ENCODE results near the gene DOHH.

DNA sequence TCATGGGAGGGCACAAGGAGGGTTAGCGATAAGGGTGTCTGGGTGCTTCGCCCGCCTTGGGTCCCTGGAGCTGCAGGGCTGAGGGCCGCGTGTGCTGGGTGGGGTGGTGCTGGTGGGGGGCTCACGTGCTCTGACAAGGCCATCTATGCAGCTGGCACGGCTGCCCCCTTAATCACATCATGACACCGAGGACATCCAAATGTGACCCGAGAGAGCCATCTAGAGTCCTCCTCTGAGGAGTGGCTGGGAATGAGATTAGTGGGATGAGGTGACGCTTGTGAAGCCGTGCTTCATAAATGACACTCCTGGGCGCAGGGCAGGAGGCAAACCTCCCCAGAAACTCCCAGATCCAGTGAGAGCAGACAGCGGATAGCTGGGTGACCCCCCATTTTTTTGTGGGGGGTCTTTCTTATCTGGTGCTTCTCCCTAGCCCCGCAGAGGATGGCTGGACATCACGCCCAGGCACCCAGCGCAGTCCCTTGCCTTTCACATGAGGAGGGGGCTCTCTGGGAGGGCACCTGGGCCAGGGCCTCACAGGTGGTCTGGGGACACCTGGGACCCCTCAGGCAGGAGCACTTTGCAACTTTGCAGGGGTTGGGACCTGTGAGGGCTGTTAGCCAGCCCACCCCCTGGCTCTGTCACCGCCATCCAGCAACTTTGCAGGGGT, 12.2 kb upstream of the DOHH start:
- TF ChIP-seq, protein P1, sequence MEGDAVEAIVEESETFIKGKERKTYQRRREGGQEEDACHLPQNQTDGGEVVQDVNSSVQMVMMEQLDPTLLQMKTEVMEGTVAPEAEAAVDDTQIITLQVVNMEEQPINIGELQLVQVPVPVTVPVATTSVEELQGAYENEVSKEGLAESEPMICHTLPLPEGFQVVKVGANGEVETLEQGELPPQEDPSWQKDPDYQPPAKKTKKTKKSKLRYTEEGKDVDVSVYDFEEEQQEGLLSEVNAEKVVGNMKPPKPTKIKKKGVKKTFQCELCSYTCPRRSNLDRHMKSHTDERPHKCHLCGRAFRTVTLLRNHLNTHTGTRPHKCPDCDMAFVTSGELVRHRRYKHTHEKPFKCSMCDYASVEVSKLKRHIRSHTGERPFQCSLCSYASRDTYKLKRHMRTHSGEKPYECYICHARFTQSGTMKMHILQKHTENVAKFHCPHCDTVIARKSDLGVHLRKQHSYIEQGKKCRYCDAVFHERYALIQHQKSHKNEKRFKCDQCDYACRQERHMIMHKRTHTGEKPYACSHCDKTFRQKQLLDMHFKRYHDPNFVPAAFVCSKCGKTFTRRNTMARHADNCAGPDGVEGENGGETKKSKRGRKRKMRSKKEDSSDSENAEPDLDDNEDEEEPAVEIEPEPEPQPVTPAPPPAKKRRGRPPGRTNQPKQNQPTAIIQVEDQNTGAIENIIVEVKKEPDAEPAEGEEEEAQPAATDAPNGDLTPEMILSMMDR (optimal IDR thresholded peaks at IDR 0.05 in 1 of 3, IDR thresholded peaks at IDR 0.05 in 1 of 3, conservative IDR thresholded peaks at IDR 0.05 in 1 of 3; ENCODE audit: extremely low read depth in 1 of 3, insufficient read depth in 2 of 3, low read length in 3 of 3), result no peak
- TF ChIP-seq EZH2 (IDR thresholded peaks at IDR 0.05; ENCODE audit: low read length), result no peak

Data from keratinocyte (primary cell).